ENCODE measurements around the gene NAPSA.

- TF ChIP-seq REST (IDR thresholded peaks at IDR 0.05; ENCODE audit: low read depth): no peak
- TF ChIP-seq TAF1 (IDR thresholded peaks at IDR 0.05; ENCODE audit: low read depth): no peak
- TF ChIP-seq MAX (IDR thresholded peaks at IDR 0.05): no peak
- TF ChIP-seq RAD21 (IDR thresholded peaks at IDR 0.05; ENCODE audit: low read depth): no peak
- TF ChIP-seq CREB1 (IDR thresholded peaks at IDR 0.05; ENCODE audit: low read depth): no peak
Measured at GRCh38 chr19:50384685-50385535, 19.5 kb upstream of the NAPSA start.

Data from Ishikawa (cell line).